Measurements from ENCODE around the gene JMY. TPM values are rescaled to one million over a fixed set of nuclear protein-coding genes. Genes with fewer than 3 reads are reported as not detected.

JMY gene
- total and polyA plus RNA-seq, 9 donors = 9.9 to 30.3 (median 22.1) TPM

DNA sequence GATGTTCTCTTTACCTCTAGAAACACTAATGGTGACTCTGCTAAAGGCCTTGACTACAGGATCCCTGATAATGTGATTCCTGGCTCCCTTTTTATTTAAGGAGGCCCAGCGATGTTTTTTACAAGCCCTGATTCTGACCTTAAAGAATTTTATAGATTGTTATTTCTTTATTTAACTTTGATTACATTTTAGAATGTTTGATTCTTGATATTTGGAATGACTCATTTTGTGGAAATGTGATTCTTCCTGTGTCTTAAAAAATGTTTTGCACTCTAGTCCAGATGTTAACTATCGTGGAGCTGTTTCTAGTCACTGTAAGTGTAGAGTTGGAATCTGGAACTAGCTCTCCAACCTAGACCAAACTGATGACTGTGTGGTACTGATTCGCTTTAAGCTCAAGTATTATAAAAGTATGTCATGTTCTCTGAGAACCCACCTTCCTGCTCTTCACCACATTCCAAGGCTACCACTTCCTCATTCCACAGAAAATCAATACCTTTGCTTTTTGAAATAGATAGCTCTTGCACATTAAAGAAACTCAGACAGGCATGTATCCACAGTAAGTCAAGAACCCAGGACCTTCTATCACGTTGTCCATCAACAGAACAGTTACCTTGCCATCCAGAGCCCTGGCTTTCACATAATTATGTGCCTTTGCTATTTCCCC lies 65.2 kb downstream of the JMY start:
- H3K27me3 ChIP-seq = no peaks in the 10 kb centered on the region
- TF ChIP-seq POLR2A (IDR thresholded peaks at IDR 0.05) (no peak), EP300 (IDR thresholded peaks at IDR 0.05) (no peak)
- TF ChIP-seq, protein P1, sequence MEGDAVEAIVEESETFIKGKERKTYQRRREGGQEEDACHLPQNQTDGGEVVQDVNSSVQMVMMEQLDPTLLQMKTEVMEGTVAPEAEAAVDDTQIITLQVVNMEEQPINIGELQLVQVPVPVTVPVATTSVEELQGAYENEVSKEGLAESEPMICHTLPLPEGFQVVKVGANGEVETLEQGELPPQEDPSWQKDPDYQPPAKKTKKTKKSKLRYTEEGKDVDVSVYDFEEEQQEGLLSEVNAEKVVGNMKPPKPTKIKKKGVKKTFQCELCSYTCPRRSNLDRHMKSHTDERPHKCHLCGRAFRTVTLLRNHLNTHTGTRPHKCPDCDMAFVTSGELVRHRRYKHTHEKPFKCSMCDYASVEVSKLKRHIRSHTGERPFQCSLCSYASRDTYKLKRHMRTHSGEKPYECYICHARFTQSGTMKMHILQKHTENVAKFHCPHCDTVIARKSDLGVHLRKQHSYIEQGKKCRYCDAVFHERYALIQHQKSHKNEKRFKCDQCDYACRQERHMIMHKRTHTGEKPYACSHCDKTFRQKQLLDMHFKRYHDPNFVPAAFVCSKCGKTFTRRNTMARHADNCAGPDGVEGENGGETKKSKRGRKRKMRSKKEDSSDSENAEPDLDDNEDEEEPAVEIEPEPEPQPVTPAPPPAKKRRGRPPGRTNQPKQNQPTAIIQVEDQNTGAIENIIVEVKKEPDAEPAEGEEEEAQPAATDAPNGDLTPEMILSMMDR (IDR thresholded peaks at IDR 0.05) = no peak
- intact Hi-C loops (cut with DNase I) = no loop called here
- no peaks in the 10 kb centered on the region for H3K36me3 ChIP-seq
- H3K27ac ChIP-seq = no peak overlapping the region
- no peak for DNase-seq
- H3K9me3 ChIP-seq = no peaks in the 10 kb centered on the region
- WGBS, 3 donors = 30 to 51% (median 39%) methylated on average over 4 of the region's 4 CpGs
- no peak overlapping the region for H3K4me3 ChIP-seq
- no peaks in the 10 kb centered on the region for H3K4me1 ChIP-seq (ENCODE audit: insufficient read depth)

DNA sequence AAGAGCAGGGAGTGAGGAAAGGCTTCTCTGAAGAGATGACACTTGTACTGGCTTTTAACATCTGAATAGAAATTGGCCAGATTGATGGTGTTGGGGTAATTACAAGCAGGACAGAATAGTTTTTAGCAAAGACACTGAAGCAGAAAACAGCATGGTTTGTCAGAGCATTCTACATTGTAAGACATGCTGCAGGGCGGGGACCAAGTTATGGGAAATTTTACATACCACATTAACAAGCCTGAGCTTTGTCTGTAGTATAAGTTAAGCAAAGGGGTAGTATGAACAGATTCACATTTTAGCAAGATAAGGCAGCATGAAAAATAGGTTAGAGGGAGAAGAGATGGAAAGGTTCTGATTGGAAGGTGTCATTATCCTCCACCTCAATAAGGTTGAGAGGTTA lies 66.5 kb downstream of the JMY start:
- H3K27me3 ChIP-seq = no peaks in the 10 kb centered on the region
- no peak overlapping the region for H3K4me3 ChIP-seq
- intact Hi-C loops (cut with DNase I) = no loop called here
- H3K36me3 ChIP-seq = no peaks in the 10 kb centered on the region
- H3K9me3 ChIP-seq = no peaks in the 10 kb centered on the region
- no peak for DNase-seq
- no peaks in the 10 kb centered on the region for H3K4me1 ChIP-seq (ENCODE audit: insufficient read depth)
- whole genome bisulfite sequencing, 3 donors = 97 to 100% (median 97%) methylated on average over 1 of the region's 1 CpG
- TF ChIP-seq EP300 (IDR thresholded peaks at IDR 0.05) (no peak), POLR2A (IDR thresholded peaks at IDR 0.05) (no peak)
- no peak overlapping the region for H3K27ac ChIP-seq

DNA sequence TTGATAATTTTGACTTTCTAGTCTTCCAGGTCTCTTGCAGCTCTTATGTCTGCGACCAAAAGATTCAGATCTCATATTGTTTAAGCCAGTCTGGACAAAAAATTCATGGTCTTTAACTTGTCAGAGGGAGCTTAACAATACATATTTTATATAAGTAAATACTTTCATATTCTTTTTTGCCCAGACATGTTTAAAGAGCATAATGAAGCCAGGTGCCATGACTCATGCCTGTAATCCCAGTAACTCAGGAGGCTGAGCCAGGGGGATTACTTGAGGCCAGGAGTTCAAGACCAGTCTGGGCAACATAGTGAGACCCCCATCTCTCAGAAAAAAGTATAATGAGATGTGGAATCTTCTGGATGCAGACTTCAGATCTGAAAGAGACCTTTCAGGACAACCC lies 69.8 kb downstream of the JMY start:
- TF ChIP-seq EP300 (IDR thresholded peaks at IDR 0.05) (no peak), POLR2A (IDR thresholded peaks at IDR 0.05) (no peak)
- TF ChIP-seq, protein P1 (IDR thresholded peaks at IDR 0.05) = no peak
- no peaks in the 10 kb centered on the region for H3K9me3 ChIP-seq
- no peaks in the 10 kb centered on the region for H3K4me1 ChIP-seq (ENCODE audit: insufficient read depth)
- H3K36me3 ChIP-seq = no peaks in the 10 kb centered on the region
- no peak overlapping the region for H3K4me3 ChIP-seq
- no peak for DNase-seq
- H3K27me3 ChIP-seq = no peaks in the 10 kb centered on the region
- WGBS, 3 donors = 92 to 98% (median 95%) methylated on average over 1 of the region's 1 CpG
- no peak overlapping the region for H3K27ac ChIP-seq
- intact Hi-C loops (cut with DNase I) = no loop called here

DNA sequence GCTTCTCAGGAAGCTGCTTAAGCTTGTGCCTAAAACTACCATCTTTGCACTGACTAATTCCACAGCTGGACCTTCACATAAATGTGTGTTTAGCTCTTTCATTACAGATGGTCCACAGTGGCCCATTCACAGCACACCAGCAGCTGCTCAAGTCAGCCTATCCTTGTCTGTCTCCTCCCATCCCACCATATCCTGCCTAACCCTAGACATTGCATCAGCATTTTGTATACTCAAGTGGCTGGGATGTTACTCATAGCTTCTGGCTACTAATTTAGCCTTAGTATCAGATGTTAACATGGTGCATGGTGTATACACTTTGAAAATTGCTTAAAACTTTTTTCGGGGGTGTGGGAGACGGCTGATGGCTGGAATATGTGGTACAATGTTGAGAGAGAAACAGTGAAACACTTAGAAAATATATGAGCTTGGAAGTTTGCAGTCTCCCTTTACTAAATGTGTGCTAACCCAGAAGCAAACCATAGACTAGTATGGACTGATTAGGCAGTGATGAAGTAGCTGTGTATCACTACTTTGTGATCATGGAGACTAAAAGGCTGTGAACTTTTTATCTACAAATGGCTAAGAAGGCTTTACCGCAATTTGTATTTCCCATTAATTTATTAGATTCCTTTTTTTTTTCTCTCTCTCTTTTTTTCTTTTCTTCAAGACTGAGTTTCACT lies 83.1 kb downstream of the JMY start:
- Histone ChIP-seq H3K4me1 (ENCODE audit: insufficient read depth) (no peaks in the 10 kb centered on the region), H3K4me3 (no peak overlapping the region), H3K36me3 (no peaks in the 10 kb centered on the region), H3K27me3 (no peaks in the 10 kb centered on the region), H3K9me3 (no peaks in the 10 kb centered on the region), H3K27ac (no peak overlapping the region)
- intact Hi-C loops (cut with DNase I) = no loop called here
- TF ChIP-seq POLR2A (IDR thresholded peaks at IDR 0.05) = no peak
- TF ChIP-seq EP300 (IDR thresholded peaks at IDR 0.05) = no peak
- TF ChIP-seq, protein P1 (IDR thresholded peaks at IDR 0.05) = no peak
- no peak for DNase-seq
- 95 to 97% (median 95%) methylated on average over 3 of the region's 3 CpGs for WGBS, 3 donors

DNA sequence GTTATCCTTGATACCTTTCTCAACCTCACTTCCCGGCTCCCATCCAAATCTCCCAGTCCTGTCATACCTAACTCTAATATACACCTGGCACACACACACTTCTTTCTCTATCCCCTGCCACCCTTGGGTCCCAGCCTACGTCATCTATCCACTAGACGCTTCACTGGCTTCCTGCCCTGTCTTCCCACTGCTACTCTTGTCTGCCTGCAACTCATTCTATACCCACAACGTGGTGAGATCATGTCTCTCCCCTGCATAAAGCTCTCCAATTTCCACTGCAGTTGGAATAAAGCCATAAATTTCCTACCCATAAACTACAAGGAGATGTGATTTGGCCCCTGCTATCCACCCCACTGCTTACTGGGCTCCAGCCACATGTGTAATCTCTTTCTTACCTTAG lies 93.5 kb downstream of the JMY start:
- Histone ChIP-seq H3K4me3 (no peak overlapping the region), H3K4me1 (ENCODE audit: insufficient read depth) (no peaks in the 10 kb centered on the region), H3K27me3 (no peaks in the 10 kb centered on the region), H3K27ac (no peak overlapping the region), H3K9me3 (no peaks in the 10 kb centered on the region), H3K36me3 (no peaks in the 10 kb centered on the region)
- intact Hi-C loops (cut with DNase I) = no loop called here
- TF ChIP-seq EP300 (IDR thresholded peaks at IDR 0.05) (no peak), POLR2A (IDR thresholded peaks at IDR 0.05) (no peak)
- 86 to 93% (median 88%) methylated on average over 4 of the region's 4 CpGs for WGBS, 3 donors
- no peak for DNase-seq

Data from ovary (tissue), 9 donors.